ENCODE results near the gene LRRC75A.

DNA sequence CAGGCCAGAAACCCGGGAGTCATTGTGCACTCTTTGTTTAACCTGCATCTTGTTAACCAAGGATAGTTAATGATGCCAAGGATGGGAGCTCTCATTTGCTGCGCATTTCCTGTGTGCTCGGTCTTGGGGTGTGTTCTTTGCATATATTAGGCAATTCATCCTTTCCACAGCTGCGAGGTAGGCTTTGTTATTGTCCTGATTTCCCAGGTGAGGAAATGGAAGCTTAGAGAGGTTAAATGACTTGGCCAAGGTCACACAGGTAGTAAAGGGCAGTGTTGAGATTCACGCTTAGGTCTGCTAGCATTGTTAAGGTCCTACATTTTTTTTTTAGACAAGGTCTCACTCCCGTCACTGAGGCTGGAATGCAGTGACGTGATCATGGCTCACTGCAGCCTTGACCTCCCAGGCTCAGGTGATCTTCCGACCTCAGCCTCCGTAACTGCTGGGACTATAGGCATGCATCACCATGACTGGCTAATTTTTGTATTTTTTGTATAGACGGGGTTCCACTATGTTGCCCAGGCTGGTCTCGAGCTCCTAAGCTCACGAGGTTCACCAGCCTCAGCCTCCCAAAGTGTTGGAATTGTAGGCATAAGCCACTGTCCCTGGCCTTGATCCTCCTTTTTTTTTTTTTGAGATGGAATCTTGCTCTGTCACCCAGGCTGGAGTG, 5.0 kb upstream of the LRRC75A start:
- TF ChIP-seq, protein P1, sequence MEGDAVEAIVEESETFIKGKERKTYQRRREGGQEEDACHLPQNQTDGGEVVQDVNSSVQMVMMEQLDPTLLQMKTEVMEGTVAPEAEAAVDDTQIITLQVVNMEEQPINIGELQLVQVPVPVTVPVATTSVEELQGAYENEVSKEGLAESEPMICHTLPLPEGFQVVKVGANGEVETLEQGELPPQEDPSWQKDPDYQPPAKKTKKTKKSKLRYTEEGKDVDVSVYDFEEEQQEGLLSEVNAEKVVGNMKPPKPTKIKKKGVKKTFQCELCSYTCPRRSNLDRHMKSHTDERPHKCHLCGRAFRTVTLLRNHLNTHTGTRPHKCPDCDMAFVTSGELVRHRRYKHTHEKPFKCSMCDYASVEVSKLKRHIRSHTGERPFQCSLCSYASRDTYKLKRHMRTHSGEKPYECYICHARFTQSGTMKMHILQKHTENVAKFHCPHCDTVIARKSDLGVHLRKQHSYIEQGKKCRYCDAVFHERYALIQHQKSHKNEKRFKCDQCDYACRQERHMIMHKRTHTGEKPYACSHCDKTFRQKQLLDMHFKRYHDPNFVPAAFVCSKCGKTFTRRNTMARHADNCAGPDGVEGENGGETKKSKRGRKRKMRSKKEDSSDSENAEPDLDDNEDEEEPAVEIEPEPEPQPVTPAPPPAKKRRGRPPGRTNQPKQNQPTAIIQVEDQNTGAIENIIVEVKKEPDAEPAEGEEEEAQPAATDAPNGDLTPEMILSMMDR (IDR thresholded peaks at IDR 0.05), result no peak
- TF ChIP-seq POLR2A (IDR thresholded peaks at IDR 0.05), result no peak

Data from stomach (tissue), 4 donors.